DND-41 (cell line): ENCODE results near the gene FUZ.

Source experiments
- EZH2 ChIP-seq: IDR thresholded peaks from 3 replicates; pipeline ENCODE4 v1.6.1; 2012; ENCODE audit warnings: borderline replicate concordance, low read depth, mild to moderate bottlenecking, moderate library complexity, low read length, inconsistent platforms; ENCODE audit not compliant: severe bottlenecking
- TF ChIP-seq, protein P1 (sequence below): IDR thresholded peaks from 2 replicates; pipeline ENCODE4 v1.5.1; 2012; ENCODE audit warnings: borderline replicate concordance, low read length, moderate library complexity, mild to moderate bottlenecking; ENCODE audit not compliant: poor library complexity, severe bottlenecking; ENCODE audit errors: extremely low read depth

DNA sequence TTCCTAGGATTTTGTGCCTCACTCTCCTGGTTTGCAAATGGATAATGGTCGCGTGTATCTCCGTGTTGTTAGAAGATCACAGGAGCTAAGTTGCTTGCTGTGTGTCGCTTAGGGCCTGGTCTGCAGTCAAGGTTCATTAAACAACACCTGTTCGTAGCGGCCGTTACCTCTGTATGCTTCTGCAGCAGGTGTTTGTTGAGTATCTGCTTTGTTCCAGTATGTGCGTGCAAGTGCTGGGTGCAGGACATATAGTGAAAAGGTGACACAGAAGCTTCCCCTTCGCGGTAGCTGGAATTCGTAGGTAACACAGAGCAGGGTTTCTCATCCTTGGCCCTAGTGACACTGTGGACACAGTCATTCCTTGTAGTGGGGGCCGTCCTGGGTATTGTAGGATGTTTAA is 10.4 kb upstream of the FUZ start:
- TF ChIP-seq, protein P1, sequence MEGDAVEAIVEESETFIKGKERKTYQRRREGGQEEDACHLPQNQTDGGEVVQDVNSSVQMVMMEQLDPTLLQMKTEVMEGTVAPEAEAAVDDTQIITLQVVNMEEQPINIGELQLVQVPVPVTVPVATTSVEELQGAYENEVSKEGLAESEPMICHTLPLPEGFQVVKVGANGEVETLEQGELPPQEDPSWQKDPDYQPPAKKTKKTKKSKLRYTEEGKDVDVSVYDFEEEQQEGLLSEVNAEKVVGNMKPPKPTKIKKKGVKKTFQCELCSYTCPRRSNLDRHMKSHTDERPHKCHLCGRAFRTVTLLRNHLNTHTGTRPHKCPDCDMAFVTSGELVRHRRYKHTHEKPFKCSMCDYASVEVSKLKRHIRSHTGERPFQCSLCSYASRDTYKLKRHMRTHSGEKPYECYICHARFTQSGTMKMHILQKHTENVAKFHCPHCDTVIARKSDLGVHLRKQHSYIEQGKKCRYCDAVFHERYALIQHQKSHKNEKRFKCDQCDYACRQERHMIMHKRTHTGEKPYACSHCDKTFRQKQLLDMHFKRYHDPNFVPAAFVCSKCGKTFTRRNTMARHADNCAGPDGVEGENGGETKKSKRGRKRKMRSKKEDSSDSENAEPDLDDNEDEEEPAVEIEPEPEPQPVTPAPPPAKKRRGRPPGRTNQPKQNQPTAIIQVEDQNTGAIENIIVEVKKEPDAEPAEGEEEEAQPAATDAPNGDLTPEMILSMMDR, result no peak
- TF ChIP-seq EZH2, result no peak
